Activated CD4-positive, alpha-beta T cell treated with anti-CD3 and anti-CD28 coated beads for 24 hours (primary cell): ENCODE measurements around the gene UNC50.
A peak's percentile ranks its signal among the peaks of the same experiment; 100 is the strongest.

Experiments used
- DNase-seq, 2 donors: peaks; one replicate each; pipeline ENCODE4 v3.0.0-alpha.2; 2020; ENCODE audit warnings: low read depth in 2 of 2

Gene UNC50, protein sequence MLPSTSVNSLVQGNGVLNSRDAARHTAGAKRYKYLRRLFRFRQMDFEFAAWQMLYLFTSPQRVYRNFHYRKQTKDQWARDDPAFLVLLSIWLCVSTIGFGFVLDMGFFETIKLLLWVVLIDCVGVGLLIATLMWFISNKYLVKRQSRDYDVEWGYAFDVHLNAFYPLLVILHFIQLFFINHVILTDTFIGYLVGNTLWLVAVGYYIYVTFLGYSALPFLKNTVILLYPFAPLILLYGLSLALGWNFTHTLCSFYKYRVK

GRCh38 chr2:98608116-98608961, at the start of gene UNC50, which contains the start of gene COA5:
Gene UNC50, plus strand, starts transcription at chr2:98608589. Its CDS starts 1,171 bp downstream, at chr2:98609760.
Gene COA5, minus strand, starts transcription at chr2:98608512. Its CDS starts 107 bp downstream, at chr2:98608405.
- DNase-seq = peak; percentile 85 to 86

- DNase-seq = no peak
Observed at GRCh38 chr2:98558852-98559530, 49.4 kb upstream of the UNC50 start.

DNA sequence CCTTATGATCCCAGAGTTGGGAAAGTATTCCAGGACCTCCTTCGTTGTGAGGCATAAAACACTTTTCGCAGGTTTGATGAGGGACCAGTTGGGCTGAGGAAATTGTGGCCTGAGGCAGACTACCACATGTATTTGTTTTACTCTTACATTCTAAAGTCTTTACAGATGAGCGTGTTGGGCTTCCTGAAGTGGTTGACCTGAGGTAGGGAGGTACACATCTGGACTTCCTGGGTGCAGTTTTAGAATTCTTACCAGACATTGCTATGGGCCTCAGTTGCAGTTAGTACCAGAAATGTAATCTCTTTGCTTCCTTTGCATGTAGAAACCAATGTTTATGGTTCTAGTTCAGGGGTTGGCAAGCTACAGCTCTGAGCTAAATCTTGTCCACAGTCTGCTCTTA, 48.8 kb upstream of the UNC50 start:
- no peak for DNase-seq

DNA sequence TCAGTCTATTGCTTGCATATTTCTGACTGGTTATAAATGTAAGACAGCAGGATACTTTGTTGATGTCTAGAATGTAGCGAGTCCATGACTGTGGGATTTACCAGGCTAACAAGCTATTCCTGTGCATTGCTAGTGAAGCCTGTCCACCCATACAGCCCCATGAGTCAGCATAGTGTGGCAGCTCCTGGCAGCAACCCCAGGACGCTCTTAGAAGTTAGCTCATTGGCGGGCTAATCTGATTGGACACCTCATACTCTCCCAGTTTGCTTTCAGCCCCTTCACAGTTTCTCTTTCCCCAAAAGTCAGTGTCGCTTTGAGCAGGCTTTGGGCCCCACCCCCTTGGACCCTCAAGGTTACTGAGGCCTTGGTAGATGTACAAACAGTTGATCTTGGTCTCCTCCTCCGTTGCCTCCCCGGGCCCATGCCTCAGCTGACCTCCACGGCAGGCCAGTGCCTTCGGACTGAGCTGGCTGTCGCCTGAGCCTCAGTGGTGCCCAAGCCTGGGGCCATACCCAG, 48.1 kb upstream of the UNC50 start:
- DNase-seq = no peak

DNA sequence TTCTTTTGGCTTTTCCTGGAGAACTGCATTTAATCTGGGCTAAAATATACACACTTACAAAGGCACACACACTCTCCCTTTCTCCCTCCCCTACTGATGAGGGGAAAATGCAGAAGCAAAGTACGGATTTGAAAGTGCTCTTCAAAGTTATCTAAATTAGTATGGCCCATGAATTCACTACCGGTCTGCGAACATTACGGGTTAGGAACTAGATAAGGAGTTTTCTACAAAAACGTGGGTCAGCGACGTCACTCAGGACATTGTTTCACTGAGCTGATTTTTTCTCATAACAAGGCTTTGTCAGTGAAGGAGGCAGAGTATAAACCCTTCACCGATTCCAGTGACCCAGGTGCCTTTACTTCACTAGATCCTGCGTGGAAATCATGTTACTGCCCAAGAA, 47.4 kb upstream of the UNC50 start:
- no peak for DNase-seq

- DNase-seq = no peak
Observed at GRCh38 chr2:98561902-98562695, 46.3 kb upstream of the UNC50 start.

GRCh38 chr2:98563394-98563793, 45.0 kb upstream of the UNC50 start:
- DNase-seq = no peak

DNA sequence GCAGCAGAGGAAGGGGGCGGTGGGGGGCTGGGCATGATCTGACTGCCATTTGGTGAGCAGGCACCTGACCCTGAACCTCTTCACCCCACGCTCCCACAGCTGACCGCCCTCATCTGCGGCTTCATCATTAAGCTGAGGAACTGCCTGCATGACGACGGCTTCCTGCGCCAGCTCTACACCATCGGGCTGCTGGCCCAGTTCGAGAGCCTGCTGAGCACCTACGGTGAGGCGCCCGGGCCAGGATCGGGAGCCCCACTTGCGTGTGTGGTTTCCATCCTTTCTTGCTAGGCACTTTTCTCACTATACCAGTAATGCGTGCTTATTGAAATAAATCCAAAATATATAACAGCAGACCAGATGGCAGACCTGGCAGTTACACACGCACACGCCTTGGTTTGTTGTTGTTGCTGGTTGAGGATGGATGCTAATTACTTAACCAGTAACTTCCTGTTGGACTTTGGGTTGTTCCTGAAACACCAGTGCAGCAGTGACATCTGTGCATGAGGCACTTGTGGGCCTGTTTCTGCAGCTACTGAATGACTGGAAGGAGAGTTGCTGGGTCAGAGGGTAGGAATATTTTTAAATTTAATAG, 43.8 kb upstream of the UNC50 start:
- no peak for DNase-seq

DNA sequence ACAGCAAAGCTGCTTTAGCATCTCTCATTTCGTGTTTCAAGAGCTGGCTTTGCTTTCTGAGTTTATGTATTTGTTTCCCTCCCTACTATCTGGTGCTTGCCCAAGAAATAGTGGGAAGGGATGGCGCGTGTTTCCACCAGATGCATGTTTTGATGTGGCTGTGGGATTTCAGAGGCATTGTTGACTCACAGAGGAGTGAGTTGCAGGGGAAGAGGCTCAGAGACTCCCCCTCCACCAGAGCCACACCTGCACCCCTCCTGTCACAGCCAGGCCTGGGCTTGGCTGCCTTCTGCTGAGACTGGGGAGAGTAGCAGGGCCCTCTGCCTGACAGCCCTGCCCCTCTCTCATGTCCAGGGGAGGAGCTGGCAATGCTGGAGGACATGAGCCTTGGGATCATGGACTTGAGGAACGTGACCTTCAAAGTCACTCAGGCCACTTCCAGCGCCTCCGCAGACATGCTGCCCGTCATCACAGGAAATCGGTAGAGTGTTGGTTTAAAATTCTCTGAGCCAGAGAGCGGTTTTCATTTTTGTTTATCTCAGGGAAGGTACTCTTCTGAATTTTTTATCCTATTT, 43.0 kb upstream of the UNC50 start:
- DNase-seq = no peak

DNA sequence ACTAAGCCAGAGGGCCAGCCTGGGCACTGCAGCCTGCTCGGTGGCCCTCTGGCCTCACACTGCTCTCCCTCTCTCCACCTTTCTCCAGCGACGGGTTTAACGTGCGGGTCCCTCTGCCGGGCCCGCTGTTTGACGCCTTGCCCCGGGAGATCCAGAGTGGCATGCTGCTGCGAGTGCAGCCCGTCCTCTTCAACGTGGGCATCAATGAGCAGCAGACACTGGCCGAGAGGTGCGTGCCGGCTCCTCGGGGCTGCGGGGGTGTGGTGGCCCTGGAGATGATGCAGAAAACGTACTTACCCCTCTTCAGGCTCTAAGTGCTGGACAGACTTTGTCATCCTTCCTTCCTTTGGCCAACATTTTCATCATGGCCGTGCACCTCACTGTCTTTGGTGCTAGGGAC, 42.4 kb upstream of the UNC50 start:
- DNase-seq = no peak

DNA sequence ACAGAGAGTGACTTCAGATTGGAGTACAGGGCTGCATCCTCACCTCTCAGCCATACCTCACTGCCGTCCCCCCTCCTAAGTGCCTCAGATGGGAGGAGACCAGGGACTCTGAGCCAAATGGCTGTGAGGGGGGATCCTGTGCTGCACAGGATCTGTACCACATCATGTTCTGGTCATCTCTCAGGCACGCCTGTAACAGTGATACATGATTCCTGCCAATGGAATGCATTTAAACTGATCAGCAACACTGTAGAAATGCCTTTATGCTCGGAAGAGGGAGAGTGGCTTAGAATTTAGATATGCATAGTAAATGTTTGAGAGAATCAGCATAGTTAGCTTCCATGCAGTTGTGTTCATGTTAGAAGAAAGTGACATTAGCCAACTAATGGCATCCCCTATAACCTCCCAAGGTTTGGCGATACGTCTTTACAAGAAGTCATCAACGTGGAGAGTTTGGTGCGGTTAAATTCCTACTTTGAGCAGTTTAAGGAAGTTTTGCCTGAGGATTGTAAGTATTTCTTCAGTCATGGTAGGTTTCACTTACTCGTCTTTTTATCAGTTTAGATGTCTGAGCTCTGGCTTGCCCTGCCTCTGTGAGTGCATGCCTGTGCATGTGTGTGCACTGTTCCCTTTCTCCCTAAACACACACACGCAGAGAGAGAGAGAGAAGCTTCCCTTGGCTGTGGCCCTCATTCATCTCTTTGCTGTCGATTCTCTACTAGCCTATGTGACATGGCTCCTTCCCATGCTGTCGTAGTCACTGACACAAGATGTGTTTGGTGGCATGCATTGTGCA, 40.0 kb upstream of the UNC50 start:
- no peak for DNase-seq

GRCh38 chr2:98569197-98569793, 39.1 kb upstream of the UNC50 start:
- DNase-seq = peak; percentile 58 to 69

- DNase-seq = no peak
Observed at GRCh38 chr2:98569915-98570314, 38.5 kb upstream of the UNC50 start.

DNA sequence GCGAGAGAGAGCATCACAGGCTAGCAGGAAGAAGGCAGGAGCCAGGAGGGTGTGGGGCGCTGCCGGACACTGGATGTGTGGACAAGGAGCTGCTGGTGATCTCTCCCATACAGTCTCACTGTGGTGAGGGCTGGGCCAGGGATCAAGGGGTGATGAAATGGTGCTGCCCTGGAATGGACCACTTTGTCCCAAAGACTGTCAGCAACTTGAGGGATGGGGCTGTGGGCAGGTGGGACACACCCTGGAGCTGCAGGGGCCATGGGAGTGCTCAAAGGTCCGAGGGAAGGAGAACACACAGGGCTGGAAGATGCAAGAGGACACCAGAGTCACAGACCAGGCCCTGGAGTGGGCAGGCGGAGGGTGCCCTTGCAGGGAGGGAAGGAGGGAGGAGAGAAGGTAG, 38.0 kb upstream of the UNC50 start:
- no peak for DNase-seq

DNA sequence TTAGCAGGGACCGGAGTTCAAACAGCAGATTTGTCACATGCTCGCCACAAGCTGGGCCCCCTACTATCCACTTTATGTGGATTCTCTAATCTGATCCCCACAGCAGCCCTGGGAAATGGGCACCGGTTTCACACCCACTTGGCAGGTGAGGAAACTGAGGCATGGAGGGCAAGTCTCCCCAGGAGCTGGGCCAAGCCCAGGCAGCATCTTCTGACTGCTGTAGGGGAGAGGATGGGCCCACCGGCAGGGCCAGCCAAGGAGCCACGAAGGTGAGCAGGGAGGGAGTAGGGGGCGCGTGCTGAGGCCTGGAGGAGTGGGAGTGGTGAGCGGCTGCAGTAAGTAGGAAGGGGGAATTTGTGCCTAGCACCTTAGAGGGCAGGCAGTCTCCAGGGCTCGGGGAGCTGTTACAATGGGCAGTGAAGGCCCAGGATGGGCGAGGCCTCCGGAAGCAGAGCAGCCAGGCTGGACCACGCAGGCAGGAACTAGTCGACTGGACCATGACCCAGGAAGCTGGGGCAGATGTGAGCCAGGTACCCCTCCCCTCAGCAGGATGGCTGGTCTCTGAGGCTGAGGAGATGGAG, 37.2 kb upstream of the UNC50 start:
- no peak for DNase-seq

- no peak for DNase-seq
Observed at GRCh38 chr2:98571796-98572195, 36.6 kb upstream of the UNC50 start.

DNA sequence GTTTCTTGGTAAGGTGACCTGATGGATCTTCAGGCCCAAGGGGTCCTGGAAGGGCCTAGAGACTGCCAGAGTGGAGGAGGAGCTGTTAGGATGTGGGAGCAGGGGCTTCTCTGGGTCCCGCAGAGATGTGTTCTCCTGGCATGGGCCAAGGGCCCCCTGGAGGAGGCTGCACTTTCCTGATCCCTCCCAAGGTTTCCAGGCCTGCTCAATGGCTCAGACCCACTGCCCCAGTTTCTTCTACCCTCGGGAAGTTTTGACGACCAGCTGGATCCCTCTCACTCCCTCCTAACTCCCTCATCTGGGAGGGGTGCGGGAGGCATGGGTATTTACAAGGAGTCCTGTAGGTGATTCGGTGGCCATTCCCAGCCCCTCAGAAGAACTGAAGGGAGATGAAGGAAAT, 36.2 kb upstream of the UNC50 start:
- no peak for DNase-seq

DNA sequence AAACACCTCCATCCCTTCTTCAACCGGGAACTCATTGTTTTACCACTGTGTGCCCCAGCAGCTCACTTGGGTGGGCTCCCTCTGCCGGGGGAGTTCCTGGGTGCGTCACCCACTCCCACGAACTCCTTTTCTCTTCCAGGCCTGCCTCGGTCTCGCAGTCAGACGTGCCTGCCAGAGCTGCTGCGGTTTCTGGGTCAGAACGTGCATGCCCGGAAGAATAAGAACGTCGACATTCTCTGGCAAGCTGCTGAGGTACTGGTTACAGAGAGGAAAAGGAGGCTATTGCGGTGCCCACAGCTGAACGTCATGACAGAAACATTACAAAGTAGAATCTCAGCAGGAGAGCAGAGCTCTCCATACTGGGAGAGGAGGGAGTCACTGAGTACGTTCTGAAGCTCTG, 35.7 kb upstream of the UNC50 start:
- no peak for DNase-seq

GRCh38 chr2:98573426-98573825, 35.0 kb upstream of the UNC50 start:
- no peak for DNase-seq
